Activated T-cell treated with anti-CD3 and anti-CD28 coated beads, Interleukin-2, amount 50 U/mL, for 72 hours (primary cell): ENCODE data around the gene TP73. TPM values are rescaled to one million over a fixed set of nuclear protein-coding genes. Genes with fewer than 3 reads are reported as not detected.

Source experiments
- ATAC-seq, 2 donors: fragments of 150-1000 bp; cut with Tn5 transposase; replicated peaks in 1 of 2; 2 replicates each; pipeline ENCODE4 v1.10.0; 2021; ENCODE audit warnings: moderate library complexity in 2 of 2, mild to moderate bottlenecking in 1 of 2
- DNase-seq, 2 donors: peaks; one replicate each; pipeline ENCODE4 v3.0.0; 2021 to 2022; ENCODE audit warnings: mixed read lengths in 1 of 2
- H3K27ac Mint-ChIP-seq: one replicate; pipeline ENCODE4 v1.8.0; 2022; ENCODE audit warnings: mild to moderate bottlenecking, moderate library complexity, mixed read lengths
- H3K27me3 Mint-ChIP-seq: one replicate; pipeline ENCODE4 v1.8.0; 2022; ENCODE audit warnings: low read depth, mixed read lengths
- H3K36me3 Mint-ChIP-seq, 2 donors: one replicate each; pipeline ENCODE4 v1.8.0; 2022; ENCODE audit warnings: mixed read lengths in 2 of 2, mild to moderate bottlenecking in 1 of 2; ENCODE audit not compliant: insufficient read depth in 2 of 2
- H3K4me1 Mint-ChIP-seq: one replicate; pipeline ENCODE4 v1.8.0; 2022; ENCODE audit warnings: low read depth, mixed read lengths
- H3K4me3 Mint-ChIP-seq, 2 donors: one replicate each; pipeline ENCODE4 v1.8.0; 2022; ENCODE audit warnings: mild to moderate bottlenecking in 2 of 2, mixed read lengths in 2 of 2, moderate library complexity in 2 of 2
- H3K9me3 Mint-ChIP-seq, 2 donors: one replicate each; pipeline ENCODE4 v1.8.0; 2022; ENCODE audit warnings: mixed read lengths in 2 of 2
- total RNA-seq, 2 donors: library from RNA; stranded (reverse); gene quantifications; one replicate each; pipeline ENCODE4 v1.2.3, GENCODE V29; 2022

TP73 gene
- total RNA-seq, 2 donors from 2014 or later = 0.65 to 1.3 TPM

GRCh38 chr1:3738943-3739342 is 86.6 kb downstream of the TP73 start:
- no peak overlapping the region for H3K27ac Mint-ChIP-seq
- peaks cover 0 to 7% of the 10 kb centered on the region in 2 donors for H3K36me3 Mint-ChIP-seq
- no peaks in the 10 kb centered on the region for H3K27me3 Mint-ChIP-seq
- H3K4me3 Mint-ChIP-seq = no peak overlapping the region
- ATAC-seq (no peak), DNase-seq (no peak)
- peaks cover 10% of the 10 kb centered on the region for H3K4me1 Mint-ChIP-seq
- no peaks in the 10 kb centered on the region for H3K9me3 Mint-ChIP-seq

GRCh38 chr1:3740042-3740441 is 87.7 kb downstream of the TP73 start:
- Mint-ChIP-seq H3K36me3 (peaks cover 0 to 7% of the 10 kb centered on the region in 2 donors), H3K27ac (no peak overlapping the region), H3K4me1 (peaks cover 18% of the 10 kb centered on the region), H3K4me3 (no peak overlapping the region), H3K27me3 (no peaks in the 10 kb centered on the region), H3K9me3 (no peaks in the 10 kb centered on the region)
- no peak for DNase-seq
- no peak for ATAC-seq

DNA sequence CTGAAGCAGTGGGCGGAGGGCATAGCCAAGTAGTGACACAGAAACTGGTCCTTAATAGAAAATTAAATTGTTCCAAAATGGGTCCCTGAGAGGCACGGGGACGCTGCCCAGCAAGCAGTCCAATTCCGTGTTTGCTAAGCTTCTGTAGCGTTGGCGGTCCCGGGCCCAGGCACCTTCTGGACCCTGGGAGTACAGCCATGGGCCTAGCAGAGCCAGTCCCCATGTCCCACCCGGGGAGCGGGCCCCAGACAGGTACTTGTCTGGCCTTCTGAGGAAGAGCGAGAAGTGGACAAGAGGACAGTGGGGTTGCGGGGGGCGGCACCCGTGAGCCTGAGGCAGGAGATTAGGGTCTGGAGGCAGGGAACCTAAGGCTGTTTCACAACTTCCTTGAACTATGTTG is 88.4 kb downstream of the TP73 start:
- H3K36me3 Mint-ChIP-seq = peaks cover 0 to 7% of the 10 kb centered on the region in 2 donors
- peaks cover 25% of the 10 kb centered on the region for H3K4me1 Mint-ChIP-seq
- no peak for ATAC-seq
- H3K4me3 Mint-ChIP-seq = no peak overlapping the region
- H3K27ac Mint-ChIP-seq = peak overlapping the region; percentile 38
- no peak for DNase-seq
- no peaks in the 10 kb centered on the region for H3K27me3 Mint-ChIP-seq
- no peaks in the 10 kb centered on the region for H3K9me3 Mint-ChIP-seq

DNA sequence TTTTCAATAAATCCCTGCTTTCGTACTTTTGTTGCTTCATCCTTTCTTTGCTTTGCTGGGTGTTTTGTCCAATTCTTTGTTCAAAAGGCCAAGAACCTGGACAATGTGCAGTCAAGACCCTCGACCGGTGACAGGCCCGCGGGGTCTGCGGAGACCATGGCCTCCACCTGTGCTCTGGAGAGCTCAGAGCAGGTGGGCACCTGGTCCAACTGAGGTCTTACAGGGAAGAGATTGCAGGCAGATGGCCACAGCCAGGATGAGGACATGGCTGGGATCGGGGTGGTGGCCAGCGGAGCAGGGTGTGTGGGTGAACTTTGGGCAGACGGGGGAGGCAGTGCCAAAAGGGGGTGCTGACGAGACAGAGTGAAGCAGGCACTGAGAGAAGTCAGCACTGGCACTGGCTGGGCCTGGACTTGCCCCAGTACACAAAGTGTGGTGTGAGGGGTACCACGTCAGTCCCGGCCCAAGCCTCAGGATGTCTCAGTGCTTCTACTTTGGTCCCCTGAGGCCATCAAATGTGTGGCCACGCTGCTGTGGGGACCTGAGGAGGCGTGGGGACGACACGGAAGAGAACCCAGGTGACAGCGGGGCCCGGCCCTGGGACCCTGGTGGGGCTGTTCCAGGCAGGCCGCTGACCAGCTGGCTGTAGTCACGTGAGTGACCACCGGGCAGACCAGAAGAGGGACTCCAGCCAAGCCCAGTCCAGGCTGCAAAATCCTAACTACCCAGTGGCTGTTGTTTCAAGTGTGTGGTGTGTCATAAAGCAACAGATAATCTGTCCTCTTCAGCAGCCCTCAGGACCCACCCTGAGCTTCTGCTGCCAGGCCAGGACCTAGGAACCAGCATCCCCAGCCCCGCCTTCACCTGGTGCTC is 89.5 kb downstream of the TP73 start:
- no peak for DNase-seq
- ATAC-seq = no peak
- no peak overlapping the region for H3K4me3 Mint-ChIP-seq
- H3K27me3 Mint-ChIP-seq = no peaks in the 10 kb centered on the region
- peaks cover 0 to 4% of the 10 kb centered on the region in 2 donors for H3K36me3 Mint-ChIP-seq
- H3K9me3 Mint-ChIP-seq = no peaks in the 10 kb centered on the region
- peaks cover 32% of the 10 kb centered on the region for H3K4me1 Mint-ChIP-seq
- no peak overlapping the region for H3K27ac Mint-ChIP-seq

GRCh38 chr1:3742439-3743298 is 90.4 kb downstream of the TP73 start:
- Mint-ChIP-seq H3K27me3 (no peaks in the 10 kb centered on the region), H3K27ac (no peak overlapping the region), H3K9me3 (no peaks in the 10 kb centered on the region), H3K36me3 (peaks cover 0 to 4% of the 10 kb centered on the region in 2 donors), H3K4me1 (peaks cover 35% of the 10 kb centered on the region), H3K4me3 (no peak overlapping the region)
- DNase-seq = no peak
- ATAC-seq = no peak

DNA sequence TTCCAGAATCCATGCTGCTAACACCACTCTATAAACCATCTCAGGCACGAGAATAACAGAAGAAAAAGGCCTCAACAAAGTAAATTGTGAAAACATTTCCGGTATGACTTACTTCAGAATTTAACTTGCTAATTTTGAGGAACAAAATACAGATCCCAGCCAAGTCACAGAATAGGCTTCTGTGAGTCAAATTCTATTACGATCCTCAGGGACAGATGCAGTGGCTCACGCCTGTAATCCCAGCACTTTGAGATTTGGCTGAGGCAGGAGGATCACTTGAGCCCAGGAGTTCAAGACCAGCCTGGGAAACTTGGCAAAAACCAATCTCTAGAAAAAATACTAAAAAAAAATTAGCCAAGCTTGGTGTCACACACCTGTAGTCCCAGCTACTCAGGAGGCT is 91.1 kb downstream of the TP73 start:
- H3K36me3 Mint-ChIP-seq = peaks cover 0 to 4% of the 10 kb centered on the region in 2 donors
- H3K4me1 Mint-ChIP-seq = peaks cover 43% of the 10 kb centered on the region
- DNase-seq (no peak), ATAC-seq (no peak)
- no peak overlapping the region for H3K27ac Mint-ChIP-seq
- H3K27me3 Mint-ChIP-seq = no peaks in the 10 kb centered on the region
- H3K9me3 Mint-ChIP-seq = no peaks in the 10 kb centered on the region
- H3K4me3 Mint-ChIP-seq = no peak overlapping the region

DNA sequence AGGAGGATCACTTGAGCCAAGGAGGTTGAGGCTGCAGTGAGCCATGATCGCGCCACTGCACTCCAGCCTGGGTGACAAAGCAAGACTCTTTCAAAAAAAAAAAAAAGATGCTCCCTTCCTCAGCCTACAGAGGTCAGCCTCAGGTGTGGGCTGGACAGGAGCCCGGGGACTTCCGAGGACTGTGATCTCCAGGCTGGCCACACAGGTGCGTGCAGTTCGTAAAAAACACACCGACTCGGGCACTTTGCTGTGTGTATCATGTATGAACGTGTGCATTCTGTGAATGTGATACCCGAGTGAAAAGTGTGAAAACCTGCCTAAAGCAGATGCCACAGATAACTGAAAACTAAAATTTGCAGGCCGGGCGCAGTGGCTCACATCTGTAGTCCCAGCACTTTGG is 91.5 kb downstream of the TP73 start:
- H3K4me1 Mint-ChIP-seq = peaks cover 44% of the 10 kb centered on the region
- no peak for ATAC-seq
- H3K27me3 Mint-ChIP-seq = no peaks in the 10 kb centered on the region
- DNase-seq = no peak
- no peak overlapping the region for H3K4me3 Mint-ChIP-seq
- no peak overlapping the region for H3K27ac Mint-ChIP-seq
- peaks cover 0 to 4% of the 10 kb centered on the region in 2 donors for H3K36me3 Mint-ChIP-seq
- H3K9me3 Mint-ChIP-seq = no peaks in the 10 kb centered on the region

GRCh38 chr1:3744646-3745045 is 92.3 kb downstream of the TP73 start:
- Mint-ChIP-seq H3K4me3 (peak overlapping the region in 1 of 2 donors; percentile 84), H3K4me1 (peaks cover 44% of the 10 kb centered on the region), H3K27me3 (no peaks in the 10 kb centered on the region), H3K9me3 (no peaks in the 10 kb centered on the region), H3K36me3 (peaks cover 0 to 4% of the 10 kb centered on the region in 2 donors), H3K27ac (no peak overlapping the region)
- ATAC-seq (no peak), DNase-seq (no peak)

GRCh38 chr1:3745071-3745470 is 92.8 kb downstream of the TP73 start:
- DNase-seq (no peak), ATAC-seq (no peak)
- Mint-ChIP-seq H3K27me3 (no peaks in the 10 kb centered on the region), H3K9me3 (no peaks in the 10 kb centered on the region), H3K4me1 (peaks cover 44% of the 10 kb centered on the region), H3K27ac (no peak overlapping the region), H3K36me3 (peaks cover 0 to 4% of the 10 kb centered on the region in 2 donors), H3K4me3 (peak overlapping the region; percentile 84 to 87)

GRCh38 chr1:3745590-3746381 is 93.5 kb downstream of the TP73 start:
- H3K36me3 Mint-ChIP-seq = peaks cover 0 to 4% of the 10 kb centered on the region in 2 donors
- peak overlapping the region; percentile 84 to 87 for H3K4me3 Mint-ChIP-seq
- H3K4me1 Mint-ChIP-seq = peaks cover 44% of the 10 kb centered on the region
- no peaks in the 10 kb centered on the region for H3K27me3 Mint-ChIP-seq
- ATAC-seq = no peak
- no peak for DNase-seq
- no peaks in the 10 kb centered on the region for H3K9me3 Mint-ChIP-seq
- H3K27ac Mint-ChIP-seq = peak overlapping the region; percentile 33

GRCh38 chr1:3746389-3746829 is 94.1 kb downstream of the TP73 start:
- DNase-seq (no peak), ATAC-seq (no peak)
- peaks cover 0 to 3% of the 10 kb centered on the region in 2 donors for H3K36me3 Mint-ChIP-seq
- H3K27me3 Mint-ChIP-seq = no peaks in the 10 kb centered on the region
- peak overlapping the region; percentile 84 to 87 for H3K4me3 Mint-ChIP-seq
- H3K27ac Mint-ChIP-seq = peak overlapping the region; percentile 33
- no peaks in the 10 kb centered on the region for H3K9me3 Mint-ChIP-seq
- peaks cover 44% of the 10 kb centered on the region for H3K4me1 Mint-ChIP-seq

DNA sequence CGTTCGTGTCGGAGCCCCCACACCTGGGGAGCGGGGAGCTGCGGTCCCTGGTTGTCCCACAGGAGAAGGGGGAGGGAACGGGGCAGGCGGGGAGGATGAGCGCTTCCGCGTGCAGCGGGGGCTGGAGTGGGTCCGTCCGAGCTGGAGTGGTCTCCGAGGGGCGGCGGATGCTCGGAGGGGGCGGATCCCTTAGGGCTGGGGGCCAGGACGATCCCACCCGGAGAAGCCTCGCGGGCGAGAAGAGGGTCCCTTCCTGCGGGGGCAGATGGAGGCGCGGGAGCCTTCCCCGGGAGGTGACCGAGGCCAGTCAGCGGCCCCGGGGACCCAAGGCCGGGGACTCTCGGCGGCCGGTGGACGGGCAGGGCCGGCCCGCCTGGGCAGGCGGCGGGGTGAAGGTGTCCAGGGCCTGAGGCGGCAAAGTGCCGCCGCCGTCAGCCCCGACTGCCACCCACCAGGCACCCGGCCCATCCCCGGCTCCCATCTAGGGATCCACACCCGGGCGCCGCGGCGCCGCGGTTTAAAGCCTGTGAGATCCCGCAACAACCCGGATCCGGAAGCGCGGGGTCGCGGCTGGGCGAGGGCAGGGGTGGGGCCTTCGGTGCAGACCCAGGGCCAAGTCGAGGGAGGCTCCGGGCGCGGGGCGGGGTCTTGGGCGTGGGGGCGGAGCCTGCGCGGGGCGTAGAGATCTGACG is 94.7 kb downstream of the TP73 start:
- H3K4me1 Mint-ChIP-seq = peaks cover 44% of the 10 kb centered on the region
- H3K4me3 Mint-ChIP-seq = peak overlapping the region; percentile 84 to 87
- H3K27ac Mint-ChIP-seq = no peak overlapping the region
- H3K36me3 Mint-ChIP-seq = no peaks in the 10 kb centered on the region
- DNase-seq (peak; percentile 93 to 94), ATAC-seq (peak; percentile 99 to 100)
- H3K27me3 Mint-ChIP-seq = no peaks in the 10 kb centered on the region
- H3K9me3 Mint-ChIP-seq = no peaks in the 10 kb centered on the region
